ENCODE results near the gene FBXL16.

The FBXL16 gene

GRCh38 chr16:734981-735881, 29.6 kb upstream of the FBXL16 start:
- H3K4me1 ChIP-seq (ENCODE audit: control insufficient read depth, insufficient read depth, low read length), result peaks cover 7% of the 10 kb centered on the region
- H3K9me3 ChIP-seq (ENCODE audit: control insufficient read depth, low read length), result no peaks in the 10 kb centered on the region
- no peak overlapping the region for H3K4me3 ChIP-seq (ENCODE audit: insufficient read depth, low read depth, low read length)
- H3K36me3 ChIP-seq (ENCODE audit: control insufficient read depth, insufficient read depth, low read length), result no peaks in the 10 kb centered on the region
- no peak overlapping the region for H3K27ac ChIP-seq (ENCODE audit: insufficient read depth, low read depth, low read length, poor library complexity, severe bottlenecking)
- 94 to 95% methylated on average over 25 of the region's 25 CpGs for WGBS, 2 experiments
- H3K27me3 ChIP-seq (ENCODE audit: control insufficient read depth, insufficient read depth, low read length, poor library complexity, severe bottlenecking), result no peaks in the 10 kb centered on the region

- no peaks in the 10 kb centered on the region for H3K27me3 ChIP-seq (ENCODE audit: control insufficient read depth, insufficient read depth, low read length, poor library complexity, severe bottlenecking)
- H3K27ac ChIP-seq (ENCODE audit: insufficient read depth, low read depth, low read length, poor library complexity, severe bottlenecking), result no peak overlapping the region
- no peaks in the 10 kb centered on the region for H3K9me3 ChIP-seq (ENCODE audit: control insufficient read depth, low read length)
- no peaks in the 10 kb centered on the region for H3K36me3 ChIP-seq (ENCODE audit: control insufficient read depth, insufficient read depth, low read length)
- H3K4me3 ChIP-seq (ENCODE audit: insufficient read depth, low read depth, low read length), result no peak overlapping the region
- H3K4me1 ChIP-seq (ENCODE audit: control insufficient read depth, insufficient read depth, low read length), result no peaks in the 10 kb centered on the region
- WGBS, 2 experiments, result 94 to 95% methylated on average over 49 of the region's 49 CpGs
Observed at GRCh38 chr16:734208-734980, 28.8 kb upstream of the FBXL16 start.

DNA sequence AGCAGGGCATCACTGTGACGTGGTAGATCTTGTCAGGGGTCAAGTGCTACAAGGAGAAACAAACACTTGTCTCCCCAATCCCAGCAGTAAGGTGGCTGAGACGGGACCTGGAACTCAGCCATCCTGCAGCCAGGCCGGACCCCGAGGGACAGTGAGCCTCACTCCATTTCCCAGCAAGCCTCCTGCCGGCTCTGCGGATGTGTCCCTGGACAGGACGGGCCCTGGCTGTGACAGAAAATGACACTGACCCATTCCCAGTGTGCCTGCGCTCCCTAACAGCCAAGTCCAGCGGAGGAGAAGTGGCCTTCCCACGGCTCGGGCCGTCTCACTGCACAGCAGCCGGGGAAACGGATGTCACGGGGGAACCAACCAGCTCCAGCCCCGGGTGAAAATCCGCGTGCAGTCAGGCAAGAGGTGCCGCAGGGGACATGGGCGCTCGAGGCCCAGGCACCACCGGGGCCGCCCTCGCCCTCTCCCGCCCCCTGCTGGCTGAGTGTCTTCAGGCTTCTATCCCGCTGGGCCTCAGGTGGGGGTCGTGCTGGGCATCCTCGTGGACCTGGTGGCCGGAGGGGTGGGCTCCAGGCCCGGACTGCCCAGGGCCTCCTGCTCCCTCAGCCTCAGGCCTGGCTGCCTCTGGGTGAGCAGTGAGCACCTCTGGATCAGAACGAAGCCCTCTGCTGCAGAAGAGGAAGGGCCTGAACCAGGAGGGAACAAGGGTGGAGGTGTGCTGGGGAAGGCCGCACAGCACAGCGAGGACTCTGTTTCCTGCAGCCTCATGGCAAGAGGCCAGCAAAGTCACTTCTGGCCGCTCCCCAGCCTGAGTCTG, 28.0 kb upstream of the FBXL16 start:
- 87 to 89% methylated on average over 34 of the region's 34 CpGs for WGBS, 2 experiments
- Histone ChIP-seq H3K4me1 (ENCODE audit: control insufficient read depth, insufficient read depth, low read length) (no peaks in the 10 kb centered on the region), H3K36me3 (ENCODE audit: control insufficient read depth, insufficient read depth, low read length) (no peaks in the 10 kb centered on the region), H3K9me3 (ENCODE audit: control insufficient read depth, low read length) (no peaks in the 10 kb centered on the region), H3K27me3 (ENCODE audit: control insufficient read depth, insufficient read depth, low read length, poor library complexity, severe bottlenecking) (peaks cover 4% of the 10 kb centered on the region), H3K4me3 (ENCODE audit: insufficient read depth, low read depth, low read length) (no peak overlapping the region), H3K27ac (ENCODE audit: insufficient read depth, low read depth, low read length, poor library complexity, severe bottlenecking) (no peak overlapping the region)

- no peaks in the 10 kb centered on the region for H3K9me3 ChIP-seq (ENCODE audit: control insufficient read depth, low read length)
- H3K36me3 ChIP-seq (ENCODE audit: control insufficient read depth, insufficient read depth, low read length), result no peaks in the 10 kb centered on the region
- peaks cover 10% of the 10 kb centered on the region for H3K27me3 ChIP-seq (ENCODE audit: control insufficient read depth, insufficient read depth, low read length, poor library complexity, severe bottlenecking)
- H3K27ac ChIP-seq (ENCODE audit: insufficient read depth, low read depth, low read length, poor library complexity, severe bottlenecking), result no peak overlapping the region
- H3K4me1 ChIP-seq (ENCODE audit: control insufficient read depth, insufficient read depth, low read length), result no peaks in the 10 kb centered on the region
- H3K4me3 ChIP-seq (ENCODE audit: insufficient read depth, low read depth, low read length), result no peak overlapping the region
- WGBS, 2 experiments, result 92 to 93% methylated on average over 13 of the region's 13 CpGs
Observed at GRCh38 chr16:732936-733335, 27.3 kb upstream of the FBXL16 start.

GRCh38 chr16:732332-732731, 26.7 kb upstream of the FBXL16 start:
- H3K36me3 ChIP-seq (ENCODE audit: control insufficient read depth, insufficient read depth, low read length), result no peaks in the 10 kb centered on the region
- WGBS, 2 experiments, result 93 to 94% methylated on average over 12 of the region's 12 CpGs
- H3K4me3 ChIP-seq (ENCODE audit: insufficient read depth, low read depth, low read length), result no peak overlapping the region
- H3K9me3 ChIP-seq (ENCODE audit: control insufficient read depth, low read length), result no peaks in the 10 kb centered on the region
- H3K27ac ChIP-seq (ENCODE audit: insufficient read depth, low read depth, low read length, poor library complexity, severe bottlenecking), result no peak overlapping the region
- H3K4me1 ChIP-seq (ENCODE audit: control insufficient read depth, insufficient read depth, low read length), result peaks cover 5% of the 10 kb centered on the region
- peaks cover 16% of the 10 kb centered on the region for H3K27me3 ChIP-seq (ENCODE audit: control insufficient read depth, insufficient read depth, low read length, poor library complexity, severe bottlenecking)

DNA sequence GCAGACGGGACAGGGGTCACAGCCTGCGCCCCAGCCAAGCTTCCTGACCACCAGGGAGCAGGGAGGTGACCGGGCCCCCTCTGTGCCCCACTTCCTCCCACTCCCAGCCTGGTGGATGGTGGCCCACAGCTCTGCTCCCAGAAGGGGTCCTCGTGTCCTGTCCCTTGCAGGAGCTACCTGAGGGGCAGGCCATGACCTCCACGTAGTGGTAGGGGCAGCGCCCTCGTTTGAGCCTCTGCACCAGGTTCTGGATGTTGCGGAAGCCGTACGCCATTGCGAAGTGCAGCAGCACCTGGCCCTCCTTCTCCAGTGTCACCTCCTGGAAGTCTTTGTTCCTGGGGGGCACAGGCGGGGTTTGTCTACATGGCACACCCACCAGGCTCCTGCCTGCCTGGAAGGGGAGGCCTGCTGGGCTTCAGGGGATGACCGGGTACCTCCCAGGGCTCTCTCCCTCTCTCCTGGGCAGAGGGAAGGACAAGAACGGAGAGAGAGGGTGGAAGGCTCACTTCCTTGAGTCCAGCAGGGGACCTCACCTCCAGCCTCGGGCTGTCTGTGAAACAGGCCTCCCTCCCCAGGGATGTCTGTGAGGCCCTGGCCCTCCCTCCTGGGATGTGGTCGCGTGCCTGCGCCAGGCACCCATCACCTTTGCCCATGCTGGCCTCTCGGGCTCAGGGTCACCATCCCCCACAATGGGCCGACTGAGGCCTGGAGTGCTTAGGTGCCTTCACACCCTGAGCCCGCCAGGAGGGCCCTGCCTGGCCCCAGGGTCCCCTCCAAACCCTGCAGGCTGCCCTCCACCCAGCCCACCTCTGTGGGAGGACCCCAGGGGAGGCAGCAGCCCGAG, 25.3 kb upstream of the FBXL16 start:
- no peaks in the 10 kb centered on the region for H3K9me3 ChIP-seq (ENCODE audit: control insufficient read depth, low read length)
- H3K27ac ChIP-seq (ENCODE audit: insufficient read depth, low read depth, low read length, poor library complexity, severe bottlenecking), result no peak overlapping the region
- peaks cover 11% of the 10 kb centered on the region for H3K4me1 ChIP-seq (ENCODE audit: control insufficient read depth, insufficient read depth, low read length)
- no peaks in the 10 kb centered on the region for H3K36me3 ChIP-seq (ENCODE audit: control insufficient read depth, insufficient read depth, low read length)
- 88 to 91% methylated on average over 22 of the region's 22 CpGs for WGBS, 2 experiments
- H3K27me3 ChIP-seq (ENCODE audit: control insufficient read depth, insufficient read depth, low read length, poor library complexity, severe bottlenecking), result peaks cover 31% of the 10 kb centered on the region
- H3K4me3 ChIP-seq (ENCODE audit: insufficient read depth, low read depth, low read length), result no peak overlapping the region

DNA sequence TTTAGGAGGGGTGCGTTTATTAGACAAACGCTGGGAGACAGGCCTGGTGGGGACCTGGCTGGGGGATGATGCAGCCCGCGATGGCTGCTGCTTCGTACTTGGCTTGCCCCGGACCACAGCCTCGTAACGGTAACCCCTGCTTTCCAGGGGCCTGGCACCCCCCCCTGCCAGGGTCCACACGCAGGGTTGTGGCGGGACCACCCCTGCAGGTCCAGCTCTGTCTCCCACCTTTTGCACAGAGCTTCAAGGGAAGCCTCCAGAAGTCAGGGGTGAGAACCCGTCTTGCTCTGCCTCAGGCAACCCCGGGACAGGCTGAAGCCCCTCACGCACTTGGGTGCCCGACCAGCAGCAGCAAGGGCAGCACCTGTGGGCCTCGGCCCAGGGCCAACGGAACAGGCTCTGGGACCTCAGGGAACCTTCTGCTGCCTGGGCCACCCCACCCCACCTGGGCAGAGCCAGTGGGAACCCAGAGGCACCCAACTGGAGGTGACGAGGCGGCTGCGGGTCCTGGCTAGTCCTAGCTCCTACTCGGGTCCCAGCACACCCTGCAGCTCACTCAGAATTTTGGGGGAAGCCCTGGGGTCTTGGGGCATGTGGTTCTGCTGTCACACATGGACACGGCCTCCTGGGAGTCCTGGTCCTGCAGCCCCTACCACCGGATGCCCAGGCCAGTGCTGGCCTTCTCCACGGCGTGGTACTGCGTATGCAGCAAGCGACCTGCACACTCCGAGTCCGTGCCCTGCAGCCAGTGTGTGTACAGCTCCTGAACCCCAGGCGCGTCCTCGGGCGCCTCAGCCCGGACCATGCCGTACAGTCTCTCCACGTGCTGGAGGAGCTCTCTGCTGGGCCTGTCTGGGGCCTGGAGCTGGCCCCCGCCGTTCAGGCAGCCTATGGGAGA, 24.4 kb upstream of the FBXL16 start:
- Histone ChIP-seq H3K27ac (ENCODE audit: insufficient read depth, low read depth, low read length, poor library complexity, severe bottlenecking) (no peak overlapping the region), H3K4me1 (ENCODE audit: control insufficient read depth, insufficient read depth, low read length) (peaks cover 11% of the 10 kb centered on the region), H3K4me3 (ENCODE audit: insufficient read depth, low read depth, low read length) (no peak overlapping the region), H3K36me3 (ENCODE audit: control insufficient read depth, insufficient read depth, low read length) (no peaks in the 10 kb centered on the region), H3K9me3 (ENCODE audit: control insufficient read depth, low read length) (no peaks in the 10 kb centered on the region), H3K27me3 (ENCODE audit: control insufficient read depth, insufficient read depth, low read length, poor library complexity, severe bottlenecking) (peaks cover 35% of the 10 kb centered on the region)
- WGBS, 2 experiments, result 94 to 95% methylated on average over 37 of the region's 37 CpGs

- Histone ChIP-seq H3K4me3 (ENCODE audit: insufficient read depth, low read depth, low read length) (peak overlapping the region; percentile 31), H3K4me1 (ENCODE audit: control insufficient read depth, insufficient read depth, low read length) (peaks cover 11% of the 10 kb centered on the region), H3K36me3 (ENCODE audit: control insufficient read depth, insufficient read depth, low read length) (no peaks in the 10 kb centered on the region), H3K9me3 (ENCODE audit: control insufficient read depth, low read length) (no peaks in the 10 kb centered on the region), H3K27me3 (ENCODE audit: control insufficient read depth, insufficient read depth, low read length, poor library complexity, severe bottlenecking) (peaks cover 35% of the 10 kb centered on the region), H3K27ac (ENCODE audit: insufficient read depth, low read depth, low read length, poor library complexity, severe bottlenecking) (no peak overlapping the region)
- WGBS, 2 experiments, result 75 to 76% methylated on average over 55 of the region's 55 CpGs
Observed at GRCh38 chr16:728890-729744, 23.5 kb upstream of the FBXL16 start.

Data from ectodermal cell (in vitro differentiated cells).